ENCODE results near the gene ROCK1. TPM values are rescaled to one million over a fixed set of nuclear protein-coding genes. Genes with fewer than 3 reads are reported as not detected.
A peak's percentile ranks its signal among the peaks of the same experiment; 100 is the strongest.
"Not testable (repeated sequence)": the region's sequence is repeated elsewhere in the genome, so short reads cannot be mapped to it uniquely, and the experiment has no call there.

The ROCK1 gene
- total RNA-seq, 1 donor from 2014 or later: 53.8 TPM

- no peak for DNase-seq (ENCODE audit: low read depth)
These were observed 59.2 kb downstream of the ROCK1 start for GRCh38 chr18:21052385-21052784.

GRCh38 chr18:21051620-21052019, 60.0 kb downstream of the ROCK1 start:
- no peak for DNase-seq (ENCODE audit: low read depth)

- DNase-seq (ENCODE audit: low read depth): no peak
These were observed 62.3 kb downstream of the ROCK1 start for GRCh38 chr18:21049306-21049705.

GRCh38 chr18:21047126-21047525, 64.5 kb downstream of the ROCK1 start:
- no peak for DNase-seq (ENCODE audit: low read depth)

GRCh38 chr18:21040466-21040865, 71.1 kb downstream of the ROCK1 start:
- DNase-seq (ENCODE audit: low read depth): no peak

- DNase-seq (ENCODE audit: low read depth): no peak
These were observed 73.4 kb downstream of the ROCK1 start for GRCh38 chr18:21038201-21038600.

GRCh38 chr18:21031845-21032244, 79.8 kb downstream of the ROCK1 start:
- DNase-seq (ENCODE audit: low read depth): no peak

- DNase-seq (ENCODE audit: low read depth): not testable (repeated sequence)
These were observed 93.4 kb downstream of the ROCK1 start for GRCh38 chr18:21018257-21018656.

- DNase-seq (ENCODE audit: low read depth): no peak
These were observed 99.3 kb downstream of the ROCK1 start for GRCh38 chr18:21012308-21012707.

- peak; percentile 82 for DNase-seq (ENCODE audit: low read depth)
These were observed 106.9 kb downstream of the ROCK1 start for GRCh38 chr18:21004726-21005125.

- peak; percentile 17 for DNase-seq (ENCODE audit: low read depth)
These were observed 110.9 kb downstream of the ROCK1 start for GRCh38 chr18:21000667-21001066.

GRCh38 chr18:20997371-20997770, 114.2 kb downstream of the ROCK1 start:
- no peak for DNase-seq (ENCODE audit: low read depth)

- DNase-seq (ENCODE audit: low read depth): no peak
These were observed 115.2 kb downstream of the ROCK1 start for GRCh38 chr18:20996418-20996817.

- peak; percentile 24 for DNase-seq (ENCODE audit: low read depth)
These were observed 122.9 kb downstream of the ROCK1 start for GRCh38 chr18:20988726-20989125.

GRCh38 chr18:20975077-20975476, 136.5 kb downstream of the ROCK1 start:
- DNase-seq (ENCODE audit: low read depth): no peak

GRCh38 chr18:20971886-20972267, 139.7 kb downstream of the ROCK1 start:
- peak; percentile 18 for DNase-seq (ENCODE audit: low read depth)

GRCh38 chr18:20966795-20967194, 144.8 kb downstream of the ROCK1 start:
- no peak for DNase-seq (ENCODE audit: low read depth)

- DNase-seq (ENCODE audit: low read depth): no peak
These were observed 148.6 kb downstream of the ROCK1 start for GRCh38 chr18:20963027-20963426.

- no peak for DNase-seq (ENCODE audit: low read depth)
These were observed 150.9 kb downstream of the ROCK1 start for GRCh38 chr18:20960735-20961134.

GRCh38 chr18:20950827-20951226, 160.8 kb downstream of the ROCK1 start:
- DNase-seq (ENCODE audit: low read depth): not testable (repeated sequence)

All from renal cortical epithelial cell (primary cell).